K562 (cell line): ENCODE results near the gene MID1IP1. TPM values are rescaled to one million over a fixed set of nuclear protein-coding genes. Genes with fewer than 3 reads are reported as not detected.

Experiments
- ARID1B ChIP-seq: fragments of 450-650 bp; IDR thresholded peaks from 2 replicates; pipeline ENCODE4 v1.6.1; 2016; ENCODE audit warnings: antibody characterized with exemption, mild to moderate bottlenecking, inconsistent platforms
- ARID2 ChIP-seq: fragments of 450-650 bp; IDR thresholded peaks from 2 replicates; pipeline ENCODE4 v1.6.1; 2017; ENCODE audit warnings: antibody characterized with exemption, mild to moderate bottlenecking
- BMI1 ChIP-seq: fragments of 150-350 bp; IDR thresholded peaks from 2 replicates; pipeline ENCODE4 v1.6.1; 2014; ENCODE audit warnings: low read length
- CAMTA2 ChIP-seq: fragments of 250-450 bp; sonication (Bioruptor Pico); conservative IDR thresholded peaks from 2 replicates; pipeline ENCODE4 v1.5.1; 2022
- CXXC5 ChIP-seq: fragments of 250-450 bp; sonication (Bioruptor Pico); IDR thresholded peaks from 2 replicates; pipeline ENCODE4 v1.8.0; 2022; ENCODE audit warnings: inconsistent platforms, mild to moderate bottlenecking, moderate library complexity
- DNMT1 ChIP-seq: fragments of 450-650 bp; IDR thresholded peaks from 2 replicates; pipeline ENCODE4 v1.6.1; 2016; ENCODE audit warnings: antibody characterized with exemption, mild to moderate bottlenecking
- ETV1 ChIP-seq: fragments of 450-650 bp; conservative IDR thresholded peaks from 2 replicates; pipeline ENCODE4 v1.6.1; 2016; ENCODE audit warnings: missing genetic modification characterization, control low read depth, low read depth, missing compliant biosample characterization
- ETV6 ChIP-seq, 3 experiments: fragments of 150-350 bp in 1 of 3; sonication (generic) in 1 of 3; formaldehyde crosslinking in 1 of 3; IDR thresholded peaks; 2 replicates each; pipeline versions ENCODE4 v1.6.1 to v1.8.0; 2014 to 2022; ENCODE audit warnings: borderline replicate concordance in 2 of 3, low read depth in 2 of 3, antibody characterized with exemption in 1 of 3, low read length in 1 of 3, mild to moderate bottlenecking in 1 of 3, missing genetic modification reagents in 1 of 3
- FOXA1 ChIP-seq: fragments of 450-650 bp; IDR thresholded peaks from 2 replicates; pipeline ENCODE4 v1.6.1; 2016; ENCODE audit warnings: mild to moderate bottlenecking, borderline replicate concordance
- HDAC8 ChIP-seq: fragments of 450-650 bp; IDR thresholded peaks from 2 replicates; pipeline ENCODE4 v1.6.1; 2016; ENCODE audit warnings: mild to moderate bottlenecking, missing genetic modification characterization, moderate library complexity, missing compliant biosample characterization
- HDGF ChIP-seq: fragments of 450-650 bp; IDR thresholded peaks from 2 replicates; pipeline ENCODE4 v1.6.1; 2016
- HNRNPK ChIP-seq: fragments of 200-400 bp; formaldehyde crosslinking; IDR thresholded peaks from one replicate; pipeline ENCODE4 v1.6.1; 2018; ENCODE audit warnings: mild to moderate bottlenecking, low read depth, low read length; ENCODE audit not compliant: poor library complexity, severe bottlenecking
- MCM3 ChIP-seq: fragments of 450-650 bp; IDR thresholded peaks from 2 replicates; pipeline ENCODE4 v1.6.1; 2016
- POLR2AphosphoS5 ChIP-seq: IDR thresholded peaks from 2 replicates; pipeline ENCODE4 v1.6.1; 2011; ENCODE audit warnings: mild to moderate bottlenecking, low read depth, low read length, moderate library complexity; ENCODE audit not compliant: control insufficient read depth, insufficient read depth
- PTRF ChIP-seq: fragments of 450-650 bp; IDR thresholded peaks from 2 replicates; pipeline ENCODE4 v1.6.1; 2016; ENCODE audit warnings: mild to moderate bottlenecking, missing genetic modification characterization, missing compliant biosample characterization
- RFX5 ChIP-seq: IDR thresholded peaks from 2 replicates; pipeline ENCODE4 v1.6.1; 2011; ENCODE audit warnings: low read depth, mild to moderate bottlenecking, improper control_type of control experiment, low read length
- XRCC3 ChIP-seq: fragments of 450-650 bp; IDR thresholded peaks from 2 replicates; pipeline ENCODE4 v1.6.1; 2017; ENCODE audit warnings: mild to moderate bottlenecking, moderate library complexity
- ZBTB7A ChIP-seq: IDR thresholded peaks from 2 replicates; pipeline ENCODE4 v1.6.1; 2011; ENCODE audit warnings: low read depth, mild to moderate bottlenecking, low read length, moderate library complexity, borderline replicate concordance; ENCODE audit not compliant: control insufficient read depth
- ZFP1 ChIP-seq: fragments of 450-650 bp; formaldehyde crosslinking; IDR thresholded peaks from 2 replicates; pipeline ENCODE4 v1.4.0; 2020; ENCODE audit warnings: mild to moderate bottlenecking, mixed read lengths
- ZNF134 ChIP-seq: fragments of 250-450 bp; sonication (Bioruptor Pico); conservative IDR thresholded peaks from 2 replicates; pipeline ENCODE4 v1.4.0; 2020
- ZNF395 ChIP-seq: fragments of 200-800 bp; sonication (Bioruptor generic); IDR thresholded peaks from 2 replicates; pipeline ENCODE4 v1.6.1; 2017; ENCODE audit warnings: missing genetic modification characterization, missing compliant biosample characterization
- ZNF407 ChIP-seq: fragments of 450-650 bp; IDR thresholded peaks from 2 replicates; pipeline ENCODE4 v1.6.1; 2016; ENCODE audit warnings: low read depth
- ZNF41 ChIP-seq: fragments of 250-450 bp; sonication (Bioruptor Pico); conservative IDR thresholded peaks from 2 replicates; pipeline ENCODE4 v1.4.0; 2020; ENCODE audit warnings: mild to moderate bottlenecking
- polyA plus RNA-seq, 8 experiments: library from polyadenylated mRNA; depleted of rRNA in 4 of 8; stranded (reverse) in 5 of 8; unstranded in 3 of 8; fragments of >200 nt; fragmentation: Nextera tagmentation in 2 of 8; fragmentation: Illumina TruSeq in 1 of 8; extraction: Ambion mirVana in 2 of 8; extraction: Trizol in 1 of 8; gene quantifications; 2 replicates each; pipeline versions ENCODE4 v1.2.1 to v1.2.3, GENCODE V29; 2011 to 2014; ENCODE audit warnings: inconsistent platforms in 1 of 8, missing spikeins in 1 of 8
- total RNA-seq, 7 experiments: library from RNA; depleted of rRNA in 6 of 7; stranded (reverse); fragments of >200 nt in 6 of 7; fragmentation: Illumina TruSeq in 2 of 7; extraction: Trizol in 2 of 7; gene quantifications; 2 replicates each; pipeline versions ENCODE4 v1.2.1 to v1.2.3, GENCODE V29; 2011 to 2021; ENCODE audit warnings: low replicate concordance in 1 of 7

MID1IP1 gene
- total and polyA plus RNA-seq, 9 of the 15 experiments (the other 6 are each of a cell fraction or from before 2014, with no cell fraction given): 0.51 to 102 (median 27.5) TPM

GRCh38 chrX:38841750-38842149 lies 40.5 kb downstream of the MID1IP1 start (continued):
- TF ChIP-seq ZNF407: no peak
- no peak for TF ChIP-seq FOXA1
- 0 out of 2 replicates have a peak, but pooled peaks have one; percentile 48 for TF ChIP-seq ZNF395 (CRISPR knock-in tag)
- TF ChIP-seq HDAC8: no peak
- no peak for TF ChIP-seq ZFP1 (CRISPR knock-in tag)
- TF ChIP-seq ARID2: no peak
- no peak for TF ChIP-seq CAMTA2
- no peak for TF ChIP-seq BMI1
- TF ChIP-seq ARID1B: peak; percentile 93
- no peak for TF ChIP-seq CXXC5
- TF ChIP-seq HDGF: no peak
- TF ChIP-seq DNMT1: no peak
- TF ChIP-seq PTRF (tag): no peak
- TF ChIP-seq POLR2AphosphoS5: no peak
- TF ChIP-seq ETV1 (tag): no peak
- TF ChIP-seq ETV6 (IDR thresholded peaks at IDR 0.05; ENCODE audit: borderline replicate concordance in 1 of 2, low read depth in 2 of 2, low read length in 1 of 2): no peak
- TF ChIP-seq ETV6 (CRISPR knock-in tag; IDR thresholded peaks at IDR 0.05; ENCODE audit: borderline replicate concordance): no peak
- TF ChIP-seq MCM3: no peak
- no peak for TF ChIP-seq ZNF134 (CRISPR knock-in tag)
- TF ChIP-seq ZBTB7A: no peak
- no peak for TF ChIP-seq HNRNPK
- no peak for TF ChIP-seq RFX5
- no peak for TF ChIP-seq ZNF41 (CRISPR knock-in tag)
- no peak for TF ChIP-seq XRCC3
